ENCODE results near the gene DLX3. TPM values are rescaled to one million over a fixed set of nuclear protein-coding genes. Genes with fewer than 3 reads are reported as not detected.

DLX3 gene
- polyA plus RNA-seq, 2 of the 4 experiments (the other 2 are of a cell fraction) = 0.17 TPM; not detected in 1

GRCh38 chr17:50034498-50035364 is 39.7 kb upstream of the DLX3 start:
- no peak for TF ChIP-seq KDM1A (IDR thresholded peaks at IDR 0.05; ENCODE audit: low read depth)
- no peak for TF ChIP-seq EHMT2 (IDR thresholded peaks at IDR 0.05; ENCODE audit: low read depth)
- TF ChIP-seq RFX5 (IDR thresholded peaks at IDR 0.05) = no peak
- TF ChIP-seq HOXA7 (CRISPR knock-in tag; IDR thresholded peaks at IDR 0.05) = no peak
- no peak for TF ChIP-seq NR3C1 (IDR thresholded peaks at IDR 0.05)
- TF ChIP-seq JUN (IDR thresholded peaks at IDR 0.05) = no peak
- TF ChIP-seq CBX2 (IDR thresholded peaks at IDR 0.05; ENCODE audit: borderline replicate concordance, low read depth) = no peak
- no peak for TF ChIP-seq CBX8 (IDR thresholded peaks at IDR 0.05)
- TF ChIP-seq USF2 (IDR thresholded peaks at IDR 0.05) = no peak
- no peak for TF ChIP-seq CEBPB (IDR thresholded peaks at IDR 0.05)
- no peak for TF ChIP-seq TP53 (CRISPR knock-in tag; IDR thresholded peaks at IDR 0.05)
- no peak for TF ChIP-seq GATA3 (IDR thresholded peaks at IDR 0.05; ENCODE audit: borderline replicate concordance)
- TF ChIP-seq CTCF (IDR thresholded peaks at IDR 0.05) = no peak
- DNase-seq (ENCODE audit: low read depth in 1 of 2, low spot score in 1 of 2) (no peak), FAIRE-seq (no peak), ATAC-seq (no peak)
- peak overlapping the region; percentile 82 to 88; a peak in 5 of 6 replicates for H3K27ac ChIP-seq
- no peak overlapping the region for H3K4me2 ChIP-seq
- CTCF ChIA-PET = interaction anchor here (0.8 to 7.0 kb wide), 12 partner anchors 7 to 165 kb away, joined by 3 to 92 read pairs (median 5); partner anchors contain the start of gene ITGA3
- H3K9me3 ChIP-seq = no peaks in the 10 kb centered on the region
- no peak overlapping the region for H3K4me3 ChIP-seq
- peaks cover 49% of the 10 kb centered on the region for H3K4me1 ChIP-seq
- POLR2A ChIA-PET = interaction anchor here (1.4 to 3.0 kb wide), 2 partner anchors 19 to 22 kb away, joined by 4 to 13 read pairs; partner anchors contain the start of gene ITGA3
- 86% methylated on average over 16 of the region's 16 CpGs for WGBS (ENCODE audit: missing lambda C conversion rate)

- CTCF ChIA-PET = interaction anchor here (2.2 to 9.1 kb wide), 5 partner anchors 13 to 59 kb away, joined by 4 to 473 read pairs (median 190); partner anchors contain the start of genes ITGA3 and PDK2
- H3K27ac ChIP-seq = no peak overlapping the region; a peak in 1 of 6 replicates
- WGBS (ENCODE audit: missing lambda C conversion rate) = 88% methylated on average over 6 of the region's 6 CpGs
Measured at GRCh38 chr17:50033316-50033715, 38.3 kb upstream of the DLX3 start.

More at GRCh38 chr17:50033316-50033715, 38.3 kb upstream of the DLX3 start:
- DNase-seq (ENCODE audit: low read depth in 1 of 2, low spot score in 1 of 2) (no peak), ATAC-seq (no peak), FAIRE-seq (no peak)
- Histone ChIP-seq H3K4me1 (peaks cover 59% of the 10 kb centered on the region), H3K4me2 (no peak overlapping the region), H3K9me3 (no peaks in the 10 kb centered on the region), H3K4me3 (no peak overlapping the region)
- TF ChIP-seq REST (IDR thresholded peaks at IDR 0.05) (no peak), BHLHE40 (IDR thresholded peaks at IDR 0.05; ENCODE audit: low read depth, low read length) (no peak), MYC (IDR thresholded peaks at IDR 0.05; ENCODE audit: borderline replicate concordance, low read length) (no peak), RAD21 (conservative IDR thresholded peaks at IDR 0.05 in 1 of 2, IDR thresholded peaks at IDR 0.05 in 1 of 2) (no peak), RFX5 (IDR thresholded peaks at IDR 0.05) (no peak), RARB (CRISPR knock-in tag; IDR thresholded peaks at IDR 0.05) (no peak), JUNB (IDR thresholded peaks at IDR 0.05) (no peak), ZC3H11A (IDR thresholded peaks at IDR 0.05) (no peak), PHF8 (IDR thresholded peaks at IDR 0.05; ENCODE audit: borderline replicate concordance, low read depth) (no peak), KDM1A (IDR thresholded peaks at IDR 0.05; ENCODE audit: low read depth) (no peak), ZSCAN20 (CRISPR knock-in tag; IDR thresholded peaks at IDR 0.05) (no peak), POLR2A (IDR thresholded peaks at IDR 0.05; ENCODE audit: low read length) (no peak), USF2 (IDR thresholded peaks at IDR 0.05) (no peak), JUN (IDR thresholded peaks at IDR 0.05) (no peak)
- POLR2A ChIA-PET = interaction anchor here (1.4 kb wide), 1 partner anchor 21 kb away, joined by 4 read pairs; no protein-coding TSS in a partner anchor

Data from A549 (cell line).